Measurements from ENCODE around the gene GLIS1.

GLIS1 gene

GRCh38 chr1:53658489-53659230, 80.3 kb downstream of the GLIS1 start:
- H3K9me3 ChIP-seq (ENCODE audit: control insufficient read depth, insufficient read depth, low read length), result no peaks in the 10 kb centered on the region
- H3K27me3 ChIP-seq (ENCODE audit: control insufficient read depth, low read length), result peaks cover 14% of the 10 kb centered on the region
- TF ChIP-seq, protein P1, sequence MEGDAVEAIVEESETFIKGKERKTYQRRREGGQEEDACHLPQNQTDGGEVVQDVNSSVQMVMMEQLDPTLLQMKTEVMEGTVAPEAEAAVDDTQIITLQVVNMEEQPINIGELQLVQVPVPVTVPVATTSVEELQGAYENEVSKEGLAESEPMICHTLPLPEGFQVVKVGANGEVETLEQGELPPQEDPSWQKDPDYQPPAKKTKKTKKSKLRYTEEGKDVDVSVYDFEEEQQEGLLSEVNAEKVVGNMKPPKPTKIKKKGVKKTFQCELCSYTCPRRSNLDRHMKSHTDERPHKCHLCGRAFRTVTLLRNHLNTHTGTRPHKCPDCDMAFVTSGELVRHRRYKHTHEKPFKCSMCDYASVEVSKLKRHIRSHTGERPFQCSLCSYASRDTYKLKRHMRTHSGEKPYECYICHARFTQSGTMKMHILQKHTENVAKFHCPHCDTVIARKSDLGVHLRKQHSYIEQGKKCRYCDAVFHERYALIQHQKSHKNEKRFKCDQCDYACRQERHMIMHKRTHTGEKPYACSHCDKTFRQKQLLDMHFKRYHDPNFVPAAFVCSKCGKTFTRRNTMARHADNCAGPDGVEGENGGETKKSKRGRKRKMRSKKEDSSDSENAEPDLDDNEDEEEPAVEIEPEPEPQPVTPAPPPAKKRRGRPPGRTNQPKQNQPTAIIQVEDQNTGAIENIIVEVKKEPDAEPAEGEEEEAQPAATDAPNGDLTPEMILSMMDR (IDR thresholded peaks at IDR 0.05; ENCODE audit: low read depth, low read length, poor library complexity, severe bottlenecking), result no peak
- no peak for TF ChIP-seq EZH2phosphoT487 (IDR thresholded peaks at IDR 0.05; ENCODE audit: borderline replicate concordance, low read length)
- H3K79me2 ChIP-seq (ENCODE audit: control insufficient read depth, low read length), result no peaks in the 10 kb centered on the region
- H3F3A ChIP-seq (ENCODE audit: control insufficient read depth, insufficient read depth), result no peaks in the 10 kb centered on the region
- no peak overlapping the region for H3K4me3 ChIP-seq (ENCODE audit: low read length)
- H3K36me3 ChIP-seq (ENCODE audit: control insufficient read depth, low read length), result no peaks in the 10 kb centered on the region
- H3K9me2 ChIP-seq (replicated peaks; ENCODE audit: control insufficient read depth, low read length), result no peaks in the 10 kb centered on the region
- no peaks in the 10 kb centered on the region for H3K4me1 ChIP-seq (ENCODE audit: control insufficient read depth, low read length)
- H3K27ac ChIP-seq (ENCODE audit: low read depth, low read length), result no peak overlapping the region
- no peaks in the 10 kb centered on the region for H4K20me1 ChIP-seq (ENCODE audit: control insufficient read depth, insufficient read depth, low read depth, low read length)
- H3K4me2 ChIP-seq (ENCODE audit: low read length), result no peak overlapping the region

- Histone ChIP-seq H4K20me1 (ENCODE audit: control insufficient read depth, insufficient read depth, low read depth, low read length) (no peaks in the 10 kb centered on the region), H3K4me2 (ENCODE audit: low read length) (no peak overlapping the region), H3F3A (ENCODE audit: control insufficient read depth, insufficient read depth) (no peaks in the 10 kb centered on the region), H3K27me3 (ENCODE audit: control insufficient read depth, low read length) (peaks cover 14% of the 10 kb centered on the region), H3K4me3 (ENCODE audit: low read length) (no peak overlapping the region), H3K79me2 (ENCODE audit: control insufficient read depth, low read length) (no peaks in the 10 kb centered on the region), H3K9me2 (replicated peaks; ENCODE audit: control insufficient read depth, low read length) (no peaks in the 10 kb centered on the region), H3K9me3 (ENCODE audit: control insufficient read depth, insufficient read depth, low read length) (no peaks in the 10 kb centered on the region), H3K36me3 (ENCODE audit: control insufficient read depth, low read length) (no peaks in the 10 kb centered on the region), H3K4me1 (ENCODE audit: control insufficient read depth, low read length) (no peaks in the 10 kb centered on the region), H3K27ac (ENCODE audit: low read depth, low read length) (no peak overlapping the region)
- TF ChIP-seq, protein P1 (IDR thresholded peaks at IDR 0.05; ENCODE audit: low read depth, low read length, poor library complexity, severe bottlenecking), result no peak
- TF ChIP-seq EZH2phosphoT487 (IDR thresholded peaks at IDR 0.05; ENCODE audit: borderline replicate concordance, low read length), result no peak
Observed at GRCh38 chr1:53657891-53658396, 81.0 kb downstream of the GLIS1 start.

GRCh38 chr1:53657531-53657805, 81.5 kb downstream of the GLIS1 start:
- H3F3A ChIP-seq (ENCODE audit: control insufficient read depth, insufficient read depth), result no peaks in the 10 kb centered on the region
- no peaks in the 10 kb centered on the region for H3K9me2 ChIP-seq (replicated peaks; ENCODE audit: control insufficient read depth, low read length)
- no peaks in the 10 kb centered on the region for H3K36me3 ChIP-seq (ENCODE audit: control insufficient read depth, low read length)
- no peaks in the 10 kb centered on the region for H4K20me1 ChIP-seq (ENCODE audit: control insufficient read depth, insufficient read depth, low read depth, low read length)
- H3K4me2 ChIP-seq (ENCODE audit: low read length), result no peak overlapping the region
- H3K27ac ChIP-seq (ENCODE audit: low read depth, low read length), result no peak overlapping the region
- TF ChIP-seq, protein P1 (IDR thresholded peaks at IDR 0.05; ENCODE audit: low read depth, low read length, poor library complexity, severe bottlenecking), result no peak
- no peak for TF ChIP-seq EZH2phosphoT487 (IDR thresholded peaks at IDR 0.05; ENCODE audit: borderline replicate concordance, low read length)
- no peaks in the 10 kb centered on the region for H3K9me3 ChIP-seq (ENCODE audit: control insufficient read depth, insufficient read depth, low read length)
- no peaks in the 10 kb centered on the region for H3K4me1 ChIP-seq (ENCODE audit: control insufficient read depth, low read length)
- no peaks in the 10 kb centered on the region for H3K79me2 ChIP-seq (ENCODE audit: control insufficient read depth, low read length)
- H3K4me3 ChIP-seq (ENCODE audit: low read length), result no peak overlapping the region
- peaks cover 14% of the 10 kb centered on the region for H3K27me3 ChIP-seq (ENCODE audit: control insufficient read depth, low read length)

Measured in DOHH2 (cell line).